IPS-NIHi7 (cell line): ENCODE data around the gene RNF145.
"Not testable (repeated sequence)": the region's sequence is repeated elsewhere in the genome, so short reads cannot be mapped to it uniquely, and the experiment has no call there.

Source experiments
- DNase-seq: peaks from one replicate; pipeline ENCODE4 v3.0.0; 2012; ENCODE audit warnings: mixed read lengths; ENCODE audit errors: extremely low spot score

RNF145 gene

GRCh38 chr5:159209438-159210209 is at the start of gene RNF145:
Gene RNF145 (minus strand): TSS chr5:159209553. CDS start chr5:159203617, 5,936 bp downstream.
- peak; percentile 84 for DNase-seq

GRCh38 chr5:159258361-159258760 is 49.0 kb upstream of the RNF145 start:
- no peak for DNase-seq

- DNase-seq, result no peak
Observed at GRCh38 chr5:159257629-159258283, 48.4 kb upstream of the RNF145 start.

- no peak for DNase-seq
Observed at GRCh38 chr5:159257007-159257406, 47.7 kb upstream of the RNF145 start.

- no peak for DNase-seq
Observed at GRCh38 chr5:159252195-159252594, 42.8 kb upstream of the RNF145 start.

GRCh38 chr5:159249158-159249557 is 39.8 kb upstream of the RNF145 start:
- DNase-seq, result no peak

- DNase-seq, result no peak
Observed at GRCh38 chr5:159244890-159245289, 35.5 kb upstream of the RNF145 start.

GRCh38 chr5:159244163-159244562 is 34.8 kb upstream of the RNF145 start:
- DNase-seq, result no peak

GRCh38 chr5:159243385-159243784 is 34.0 kb upstream of the RNF145 start:
- no peak for DNase-seq

GRCh38 chr5:159242656-159243055 is 33.3 kb upstream of the RNF145 start:
- DNase-seq, result no peak

GRCh38 chr5:159241946-159242552 is 32.7 kb upstream of the RNF145 start:
- DNase-seq, result no peak

GRCh38 chr5:159240301-159240870 is 31.0 kb upstream of the RNF145 start:
- DNase-seq, result no peak

GRCh38 chr5:159235871-159236520 is 26.6 kb upstream of the RNF145 start:
- not testable (repeated sequence) for DNase-seq

- DNase-seq, result no peak
Observed at GRCh38 chr5:159231167-159231566, 21.8 kb upstream of the RNF145 start.

- no peak for DNase-seq
Observed at GRCh38 chr5:159230657-159231056, 21.3 kb upstream of the RNF145 start.

GRCh38 chr5:159228097-159228496 is 18.7 kb upstream of the RNF145 start:
- not testable (repeated sequence) for DNase-seq

- DNase-seq, result no peak
Observed at GRCh38 chr5:159227452-159227851, 18.1 kb upstream of the RNF145 start.

GRCh38 chr5:159226451-159226850 is 17.1 kb upstream of the RNF145 start:
- DNase-seq, result no peak

GRCh38 chr5:159224471-159224870 is 15.1 kb upstream of the RNF145 start:
- no peak for DNase-seq

- DNase-seq, result no peak
Observed at GRCh38 chr5:159223469-159223868, 14.1 kb upstream of the RNF145 start.

GRCh38 chr5:159220206-159220605 is 10.9 kb upstream of the RNF145 start:
- no peak for DNase-seq

- no peak for DNase-seq
Observed at GRCh38 chr5:159218595-159219023, 9.3 kb upstream of the RNF145 start.
